ENCODE data around the gene PPA1. TPM values are rescaled to one million over a fixed set of nuclear protein-coding genes. Genes with fewer than 3 reads are reported as not detected.

The PPA1 gene
- total RNA-seq, 1 experiment from 2014 or later, result 180 TPM

- DNase-seq (ENCODE audit: low spot score) (no peak), ATAC-seq (no peak)
- Mint-ChIP-seq H3K4me1 (no peaks in the 10 kb centered on the region), H3K36me3 (no peaks in the 10 kb centered on the region), H3K27ac (no peak overlapping the region), H3K9me3 (peaks cover 3% of the 10 kb centered on the region; the same call in 1 of the 2 replicates), H3K27me3 (ENCODE audit: low read depth) (peaks cover 19% of the 10 kb centered on the region), H3K4me3 (no peak overlapping the region)
- POLR2A ChIA-PET, result no interaction called here
- CTCF ChIA-PET, result interaction anchor here (0.8 to 1.5 kb wide), 2 partner anchors 18 to 20 kb away, joined by 3 to 4 read pairs; no protein-coding TSS in a partner anchor
- no peak for TF ChIP-seq ZNF219 (CRISPR knock-in tag; IDR thresholded peaks at IDR 0.05; ENCODE audit: borderline replicate concordance)
- no peak for TF ChIP-seq ZBTB21 (CRISPR knock-in tag; IDR thresholded peaks at IDR 0.05; ENCODE audit: borderline replicate concordance)
- no peak for TF ChIP-seq MLX (CRISPR knock-in tag; IDR thresholded peaks at IDR 0.05)
- TF ChIP-seq TP53 (CRISPR knock-in tag; IDR thresholded peaks at IDR 0.05), result no peak
- TF ChIP-seq FOXP4 (CRISPR knock-in tag; IDR thresholded peaks at IDR 0.05), result no peak
- TF ChIP-seq ESRRA (CRISPR knock-in tag; IDR thresholded peaks at IDR 0.05; ENCODE audit: borderline replicate concordance), result no peak
- TF ChIP-seq NFE2L1 (CRISPR knock-in tag; IDR thresholded peaks at IDR 0.05), result no peak
- TF ChIP-seq E2F5 (CRISPR knock-in tag; IDR thresholded peaks at IDR 0.05), result no peak
- no peak for TF ChIP-seq TEAD1 (CRISPR knock-in tag; IDR thresholded peaks at IDR 0.05)
- TF ChIP-seq IRF1 (CRISPR knock-in tag; IDR thresholded peaks at IDR 0.05), result no peak
- TF ChIP-seq HMGXB4 (CRISPR knock-in tag; IDR thresholded peaks at IDR 0.05), result no peak
- TF ChIP-seq ZNF671 (CRISPR knock-in tag; IDR thresholded peaks at IDR 0.05), result no peak
- TF ChIP-seq PRRX2 (CRISPR knock-in tag; IDR thresholded peaks at IDR 0.05), result no peak
- no peak for TF ChIP-seq FOXJ3 (CRISPR knock-in tag; IDR thresholded peaks at IDR 0.05; ENCODE audit: borderline replicate concordance)
- no peak for TF ChIP-seq JAZF1 (CRISPR knock-in tag; IDR thresholded peaks at IDR 0.05)
These were observed 14.1 kb upstream of the PPA1 start for GRCh38 chr10:70247360-70247759.

GRCh38 chr10:70241081-70241480 is 7.9 kb upstream of the PPA1 start:
- no peak for ATAC-seq
- peaks cover 22% of the 10 kb centered on the region for H3K36me3 Mint-ChIP-seq
- TF ChIP-seq ZNF317 (CRISPR knock-in tag; IDR thresholded peaks at IDR 0.05; ENCODE audit: borderline replicate concordance, low read depth) (no peak), KAT7 (CRISPR knock-in tag; IDR thresholded peaks at IDR 0.05; ENCODE audit: borderline replicate concordance) (no peak), ELF4 (CRISPR knock-in tag; IDR thresholded peaks at IDR 0.05; ENCODE audit: low read depth) (no peak), PRDM15 (CRISPR knock-in tag; IDR thresholded peaks at IDR 0.05) (no peak), ZNF263 (CRISPR knock-in tag; IDR thresholded peaks at IDR 0.05; ENCODE audit: low read depth) (no peak), NR1H2 (CRISPR knock-in tag; IDR thresholded peaks at IDR 0.05) (no peak), ZNF232 (CRISPR knock-in tag; IDR thresholded peaks at IDR 0.05) (no peak), PRRX2 (CRISPR knock-in tag; IDR thresholded peaks at IDR 0.05) (no peak), FOXP1 (CRISPR knock-in tag; IDR thresholded peaks at IDR 0.05; ENCODE audit: borderline replicate concordance) (no peak), JUN (CRISPR knock-in tag; IDR thresholded peaks at IDR 0.05) (no peak), ZBTB43 (CRISPR knock-in tag; IDR thresholded peaks at IDR 0.05) (no peak), JAZF1 (CRISPR knock-in tag; IDR thresholded peaks at IDR 0.05) (no peak)

More at GRCh38 chr10:70241081-70241480, 7.9 kb upstream of the PPA1 start:
- peaks cover 22% of the 10 kb centered on the region for H3K27me3 Mint-ChIP-seq (ENCODE audit: low read depth)
- ChIA-PET CTCF (interaction anchor here (0.6 kb wide), 1 partner anchor 19 kb away, joined by 3 read pairs; no protein-coding TSS in a partner anchor), POLR2A (no interaction called here)
- no peaks in the 10 kb centered on the region for H3K4me1 Mint-ChIP-seq
- no peak overlapping the region for H3K4me3 Mint-ChIP-seq
- H3K9me3 Mint-ChIP-seq, result peaks cover 24% of the 10 kb centered on the region
- H3K27ac Mint-ChIP-seq, result no peak overlapping the region
- DNase-seq (ENCODE audit: low spot score), result no peak
